KBM-7 (cell line): ENCODE data around the gene PRELP.
A peak's percentile ranks its signal among the peaks of the same experiment; 100 is the strongest.
"Not testable (repeated sequence)": the region's sequence is repeated elsewhere in the genome, so short reads cannot be mapped to it uniquely, and the experiment has no call there.

ENCODE experiments used
- DNase-seq: peaks from one replicate; pipeline ENCODE4 v3.0.0-alpha.2; 2015
- in situ Hi-C: fragments of 300-500 bp; cut with MboI; formaldehyde crosslinking; loops from 2 replicates; pipeline ENCODE4 v1.14.3; 2020; ENCODE audit warnings: low sequenced_read_pairs, low pct_unique_long_range_greater_than_20kb, mixed read lengths

Gene PRELP

DNA sequence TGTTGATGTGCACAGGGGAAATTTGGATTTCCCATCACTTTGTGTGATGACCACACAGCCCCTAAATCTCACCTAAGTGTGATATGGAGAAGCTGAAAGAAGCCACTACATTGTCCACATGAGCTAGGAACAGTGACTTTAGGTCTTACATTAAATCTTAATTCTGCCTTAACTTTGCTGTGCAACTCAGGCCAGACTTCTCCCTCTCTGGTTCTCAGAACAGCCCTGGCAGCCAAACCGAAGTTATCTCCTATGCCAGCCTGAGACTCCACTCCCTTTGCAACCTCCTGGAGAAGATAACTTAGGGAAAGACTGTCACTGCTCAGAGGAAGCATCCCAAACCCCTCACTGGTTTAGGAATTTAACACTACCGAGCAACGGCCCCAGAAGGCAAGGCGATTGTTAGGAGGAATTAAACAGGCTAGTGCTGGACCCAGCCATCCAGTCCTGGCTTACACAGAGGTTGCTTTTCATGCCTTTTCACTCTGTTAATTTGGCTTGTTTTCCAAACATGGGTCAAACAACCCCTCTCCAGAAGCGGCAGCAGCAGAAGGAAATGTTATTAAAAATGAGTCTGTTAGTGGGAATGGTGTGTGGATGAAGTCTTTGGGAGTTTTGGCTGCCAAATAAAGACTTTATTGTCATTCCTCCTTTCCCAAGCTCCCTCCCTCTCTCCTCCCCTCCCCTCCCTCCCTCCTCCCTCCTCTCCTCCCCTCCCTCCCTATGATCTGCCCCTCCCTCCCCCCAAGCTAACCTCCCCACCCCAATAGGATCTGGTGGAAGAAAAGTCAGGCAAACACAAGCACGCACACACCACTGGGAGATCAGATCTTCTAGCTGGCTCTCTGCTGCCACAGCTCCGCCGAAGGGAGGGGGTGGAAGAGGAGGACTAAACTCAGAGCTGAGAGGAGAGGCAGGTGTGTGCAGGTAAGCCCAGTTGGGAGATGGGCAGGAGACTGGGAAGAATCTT lies at the start of gene PRELP:
Gene PRELP (plus strand): TSS at position 795 of the 970 bp plus-strand sequence. CDS start 7,379 bp downstream, outside the sequence.
- in situ Hi-C loops: no loop called here
- DNase-seq: no peak

DNA sequence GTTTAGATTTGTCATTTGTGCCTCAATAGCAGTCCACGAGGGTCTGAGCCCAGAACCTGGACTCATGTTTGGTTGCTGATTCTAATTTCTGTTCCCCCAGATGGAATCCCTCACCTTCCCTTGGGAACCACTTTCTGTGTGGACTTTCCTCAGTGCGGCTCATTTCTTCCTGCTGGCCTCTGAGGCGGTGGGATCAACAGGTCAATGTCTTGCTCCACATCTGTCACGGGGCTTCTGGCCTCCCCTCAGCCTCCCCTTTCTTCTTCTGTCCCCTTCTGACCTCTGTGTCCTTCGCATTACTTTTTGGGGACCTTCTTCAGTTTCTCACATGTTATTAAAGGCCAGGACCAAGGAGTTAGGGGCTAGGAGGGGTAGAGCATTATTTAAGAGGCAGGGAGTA lies 49.2 kb upstream of the PRELP start:
- in situ Hi-C loops: no loop called here
- DNase-seq: no peak

DNA sequence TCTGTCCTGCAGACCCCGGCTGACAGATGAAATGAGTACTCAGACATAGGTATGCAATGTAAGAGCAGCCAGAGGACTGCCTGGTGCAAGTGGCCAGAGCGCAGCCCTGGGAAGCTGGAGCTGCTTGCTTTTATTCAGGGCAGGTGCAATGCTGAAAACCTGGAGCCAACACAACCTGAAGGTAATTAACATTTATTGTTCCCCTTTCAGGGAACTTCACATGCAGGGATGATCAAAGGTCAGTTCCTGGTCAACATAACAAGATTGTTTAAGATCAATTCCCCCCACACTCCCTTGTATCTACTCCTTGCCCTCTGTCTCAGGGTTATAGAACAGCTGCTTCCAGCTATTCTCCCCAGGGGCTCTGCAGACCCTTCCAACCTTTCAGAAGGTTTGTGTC lies 48.7 kb upstream of the PRELP start:
- DNase-seq: no peak
- in situ Hi-C loops: no loop called here

DNA sequence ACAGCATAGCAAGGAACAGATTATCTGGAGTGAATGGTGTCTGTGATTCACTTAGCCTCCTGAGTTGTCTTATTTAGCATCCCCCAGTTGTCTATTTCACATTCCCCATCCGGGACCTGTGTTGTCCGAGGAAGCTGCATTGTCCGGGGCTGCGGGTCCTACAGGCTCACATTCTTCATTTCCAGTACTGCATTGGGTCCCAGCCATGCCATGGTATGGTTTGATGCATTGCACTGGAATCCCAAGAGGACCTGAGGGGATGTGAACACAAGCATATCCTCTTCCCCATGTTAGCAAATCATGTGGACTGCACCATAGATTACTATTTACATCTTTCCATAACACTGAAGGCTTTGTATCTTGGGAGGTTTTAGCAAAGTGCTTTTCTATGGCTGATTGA lies 48.2 kb upstream of the PRELP start:
- no peak for DNase-seq
- in situ Hi-C loops: no loop called here

DNA sequence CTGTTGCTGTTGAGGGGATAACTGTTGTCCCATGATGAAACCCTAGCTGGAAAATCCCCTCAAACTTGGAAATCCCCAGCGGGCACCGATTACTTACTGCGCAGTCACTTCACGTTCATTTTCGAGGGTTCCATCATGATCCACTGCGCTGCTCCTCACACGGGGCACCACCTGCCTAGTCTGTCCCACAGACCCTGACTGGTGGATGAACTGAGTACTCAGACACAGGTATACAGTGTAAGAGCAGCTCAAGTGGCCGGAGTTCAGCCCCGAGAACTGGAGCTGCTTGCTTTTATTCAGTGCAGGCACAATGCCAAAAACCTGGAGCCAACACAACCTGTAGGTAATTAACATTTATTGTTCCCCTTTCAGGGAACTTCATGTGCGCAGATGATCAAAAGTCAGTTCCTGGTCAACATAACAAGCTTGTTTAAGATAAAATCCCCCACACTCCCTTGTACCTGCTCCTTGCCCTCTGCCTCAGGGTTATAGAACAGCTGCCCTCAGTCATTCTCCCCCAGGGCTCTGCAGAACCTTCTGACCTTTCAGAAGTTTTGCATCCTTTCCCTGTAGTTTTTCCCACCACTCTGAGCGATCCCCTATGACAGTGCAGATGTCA lies 46.5 kb upstream of the PRELP start:
- in situ Hi-C loops: no loop called here
- no peak for DNase-seq

DNA sequence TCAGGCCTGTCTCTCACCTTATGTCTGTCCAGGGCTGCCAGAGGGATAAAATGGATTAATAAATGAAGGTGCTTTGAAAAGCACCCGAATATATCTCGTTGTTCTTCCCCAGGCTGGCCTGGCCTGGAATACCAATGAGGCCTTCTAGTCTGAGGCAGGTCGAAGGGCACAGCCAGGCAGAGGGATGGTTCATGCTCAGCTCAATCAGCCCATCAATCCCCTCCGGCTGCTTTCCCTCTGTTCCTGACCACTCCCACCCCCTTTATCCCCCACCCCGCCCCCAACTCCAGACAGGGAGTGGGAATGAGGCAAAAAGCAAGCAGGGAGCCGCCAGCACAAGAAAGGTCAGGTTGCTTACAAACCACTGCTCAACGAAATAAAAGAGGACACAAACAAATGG lies 40.0 kb upstream of the PRELP start:
- in situ Hi-C loops: no loop called here
- no peak for DNase-seq

DNA sequence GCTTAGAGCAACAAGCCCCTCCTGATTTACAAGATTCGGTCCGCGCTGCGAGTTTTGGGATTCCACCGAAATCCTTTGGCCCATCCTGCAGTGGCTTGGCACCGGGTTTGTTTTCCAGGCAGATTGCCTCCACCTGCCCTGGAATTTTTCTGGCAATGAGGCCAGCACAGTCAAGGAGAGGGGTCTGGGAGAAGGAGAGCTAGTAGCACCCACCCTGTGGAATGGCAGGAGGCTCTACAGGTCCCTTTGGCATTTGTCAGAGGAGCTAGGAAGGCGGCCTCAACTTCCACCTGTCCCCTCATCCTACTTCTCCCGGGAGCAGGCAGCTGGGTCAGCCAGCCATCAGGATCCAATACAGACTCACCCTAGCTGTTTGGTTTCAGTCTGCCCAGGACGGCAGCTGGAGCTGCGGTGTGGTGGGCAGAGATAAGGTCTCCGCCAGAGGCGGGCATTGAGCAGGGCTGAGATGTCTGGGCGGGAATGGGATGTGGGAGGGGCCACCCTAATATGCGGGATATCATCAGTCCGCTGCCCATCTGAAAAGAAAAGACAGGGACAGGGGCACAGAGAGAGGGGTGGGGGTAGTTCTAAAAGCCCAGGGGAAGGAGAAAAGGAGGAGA lies 37.8 kb upstream of the PRELP start:
- in situ Hi-C loops: no loop called here
- no peak for DNase-seq

DNA sequence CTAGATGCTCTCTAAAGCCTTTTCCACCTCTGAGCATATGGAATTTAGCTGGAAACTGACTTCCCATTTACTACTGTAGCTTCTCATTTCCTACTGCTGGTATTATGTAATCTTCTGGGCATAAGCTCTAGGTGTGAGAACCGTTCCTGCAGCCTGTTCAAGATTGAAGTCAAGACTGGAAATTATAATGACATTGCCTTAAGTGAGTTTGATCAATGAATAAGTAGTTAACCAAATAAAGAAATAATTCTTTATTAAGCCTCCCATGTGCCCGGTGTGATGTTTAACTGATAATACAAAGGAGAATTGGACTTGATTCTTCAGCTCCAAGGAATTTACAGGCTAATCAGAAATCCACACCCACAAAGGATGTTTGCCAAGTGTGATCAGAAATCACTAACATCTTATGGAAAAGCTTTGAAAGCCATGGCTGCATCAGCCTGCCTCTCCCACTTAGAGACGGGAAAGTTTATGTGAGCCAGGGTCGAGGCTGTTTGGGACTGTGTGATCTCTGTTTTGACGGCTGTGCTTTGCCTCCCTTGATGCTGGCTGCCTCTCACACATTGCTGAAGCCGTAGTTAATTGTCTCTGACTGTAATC lies 36.4 kb upstream of the PRELP start:
- DNase-seq: no peak
- in situ Hi-C loops: no loop called here

DNA sequence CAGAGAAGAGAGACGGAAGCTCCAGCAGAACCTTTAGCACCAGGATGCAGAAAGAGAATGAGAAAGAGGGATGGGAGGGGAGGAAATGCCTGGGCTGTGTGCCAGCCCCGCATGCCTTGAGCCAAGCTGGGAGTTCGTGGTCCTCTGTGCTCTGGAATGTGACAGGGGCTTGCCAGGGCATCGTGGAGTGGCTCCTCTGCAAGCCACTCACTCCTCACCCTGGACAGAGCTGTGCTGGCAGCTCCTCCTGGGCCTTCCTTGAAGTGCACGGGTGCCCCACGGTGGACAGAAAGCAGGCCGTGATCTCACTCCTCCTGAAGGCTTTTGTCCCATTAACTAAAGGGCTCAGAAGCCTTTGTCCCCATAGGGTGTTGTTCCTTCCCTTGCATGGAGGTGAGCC lies 34.8 kb upstream of the PRELP start:
- DNase-seq: no peak
- in situ Hi-C loops: no loop called here

DNA sequence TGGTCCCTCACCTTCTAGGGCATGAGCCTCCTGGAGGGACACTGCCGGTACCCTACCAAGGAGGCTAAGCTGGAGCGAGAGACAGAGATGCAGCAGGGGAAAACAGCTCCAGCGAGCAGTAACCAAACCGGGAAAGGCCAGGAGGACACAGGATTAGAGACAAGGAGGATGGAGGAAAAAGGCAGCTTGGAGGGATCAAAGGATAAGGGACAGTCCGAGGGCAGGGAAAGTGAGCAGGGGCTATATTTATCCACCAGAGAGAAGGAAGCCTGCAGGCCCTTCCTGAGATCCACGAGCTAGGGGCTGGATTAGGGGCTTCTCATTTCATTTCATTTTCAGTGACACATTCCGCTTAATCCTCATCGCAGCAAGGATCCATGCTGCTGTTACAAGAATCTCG lies 33.8 kb upstream of the PRELP start:
- in situ Hi-C loops: no loop called here
- no peak for DNase-seq

DNA sequence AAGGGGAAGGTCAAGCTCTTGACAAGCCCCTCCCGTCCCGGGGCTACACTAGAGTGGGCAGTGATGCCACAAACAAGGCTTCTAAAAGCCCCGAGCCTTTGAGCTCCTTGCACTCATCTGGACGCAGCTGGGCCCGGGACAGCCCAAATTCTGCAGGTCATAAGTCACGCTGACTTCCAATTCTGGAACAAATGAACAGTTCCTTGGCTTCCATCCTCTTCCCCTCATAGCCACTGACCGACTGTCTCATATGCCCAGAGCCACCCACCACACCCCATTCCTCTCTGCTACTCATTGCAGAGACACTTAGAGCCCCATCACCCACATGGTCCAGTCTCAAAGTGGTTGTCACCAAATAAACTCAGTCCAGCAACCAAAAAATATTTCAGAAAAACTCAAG lies 32.8 kb upstream of the PRELP start:
- in situ Hi-C loops: no loop called here
- no peak for DNase-seq

DNA sequence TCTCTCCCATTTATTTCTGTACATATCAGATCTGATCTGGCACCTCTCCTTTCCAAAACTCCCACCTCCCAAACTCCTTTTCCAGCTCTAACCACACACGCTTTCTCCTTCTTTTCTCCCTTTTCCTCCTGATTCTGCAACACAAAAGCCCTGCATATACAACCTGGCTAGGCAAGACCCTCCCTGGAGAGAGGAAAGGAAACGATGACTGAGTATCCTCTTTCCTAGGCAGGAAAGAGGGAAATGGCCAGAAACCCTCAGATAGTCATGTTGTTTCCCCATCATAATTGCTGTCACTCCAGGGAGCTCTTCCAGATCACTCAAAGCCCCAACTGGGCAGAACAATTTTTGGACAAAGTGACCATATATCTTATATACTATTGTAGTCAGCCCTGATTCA lies 32.3 kb upstream of the PRELP start:
- in situ Hi-C loops: no loop called here

DNA sequence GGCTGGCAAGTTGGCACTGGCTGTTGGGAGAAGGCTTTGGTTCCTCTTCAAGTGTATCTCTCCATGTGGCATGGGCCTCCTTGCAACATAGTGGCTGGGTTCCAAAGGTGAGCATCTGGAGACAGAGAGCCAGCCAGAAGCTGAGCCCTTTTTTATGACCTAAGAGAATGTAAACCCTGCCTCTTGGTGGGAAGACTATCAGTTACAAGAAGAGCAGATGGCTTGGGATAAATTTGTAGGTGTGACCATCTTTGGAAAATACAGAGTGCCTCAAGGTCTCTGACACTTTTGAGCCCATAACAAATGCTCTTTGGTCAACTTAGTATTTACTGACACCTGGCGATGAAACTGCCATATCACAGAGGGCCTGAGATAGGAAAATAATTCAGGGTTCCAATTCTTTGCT lies 31.4 kb upstream of the PRELP start:
- no peak for DNase-seq
- in situ Hi-C loops: no loop called here

More for the DNA sequence above, 32.3 kb upstream of the PRELP start:
- no peak for DNase-seq

DNA sequence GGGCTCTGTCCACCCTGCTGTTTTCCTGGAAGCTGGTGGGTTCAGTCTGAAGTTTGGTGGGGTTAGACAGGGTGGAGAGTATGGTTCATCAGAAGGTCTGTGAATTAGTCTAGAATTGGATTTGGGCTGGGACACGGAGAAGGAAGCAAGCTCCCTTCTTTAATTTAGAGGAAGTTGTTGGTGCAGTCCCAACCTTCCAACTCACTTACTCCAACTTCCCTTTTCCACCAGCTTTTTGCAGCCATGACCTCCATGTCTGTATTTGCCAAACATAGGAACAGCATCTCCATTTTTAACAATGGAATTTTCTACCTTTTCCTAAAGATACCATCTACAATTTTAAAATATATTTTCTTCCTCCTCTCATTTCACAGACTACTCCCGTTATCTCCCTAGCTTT lies 28.5 kb upstream of the PRELP start:
- in situ Hi-C loops: no loop called here
- DNase-seq: peak; percentile 55

DNA sequence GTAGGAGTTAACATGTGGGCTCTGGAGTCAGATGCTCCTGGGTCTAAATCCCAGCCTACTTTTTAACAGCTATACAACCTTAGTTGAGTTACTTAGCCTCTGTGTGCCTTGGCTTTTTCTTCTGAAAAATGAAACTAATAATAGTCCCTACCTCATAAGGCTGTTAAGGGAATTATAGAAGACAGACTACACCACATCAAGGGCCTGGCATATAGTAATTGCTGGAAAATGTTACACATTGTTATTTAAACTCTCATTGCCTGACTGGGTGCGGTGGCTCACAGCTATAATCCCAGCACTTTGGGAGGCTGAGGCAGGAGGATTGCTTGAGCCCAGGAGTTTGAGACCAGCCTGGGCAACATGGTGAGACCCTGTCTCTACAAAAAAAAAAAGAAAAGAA lies 28.0 kb upstream of the PRELP start:
- in situ Hi-C loops, DNase-seq: not testable (repeated sequence)

DNA sequence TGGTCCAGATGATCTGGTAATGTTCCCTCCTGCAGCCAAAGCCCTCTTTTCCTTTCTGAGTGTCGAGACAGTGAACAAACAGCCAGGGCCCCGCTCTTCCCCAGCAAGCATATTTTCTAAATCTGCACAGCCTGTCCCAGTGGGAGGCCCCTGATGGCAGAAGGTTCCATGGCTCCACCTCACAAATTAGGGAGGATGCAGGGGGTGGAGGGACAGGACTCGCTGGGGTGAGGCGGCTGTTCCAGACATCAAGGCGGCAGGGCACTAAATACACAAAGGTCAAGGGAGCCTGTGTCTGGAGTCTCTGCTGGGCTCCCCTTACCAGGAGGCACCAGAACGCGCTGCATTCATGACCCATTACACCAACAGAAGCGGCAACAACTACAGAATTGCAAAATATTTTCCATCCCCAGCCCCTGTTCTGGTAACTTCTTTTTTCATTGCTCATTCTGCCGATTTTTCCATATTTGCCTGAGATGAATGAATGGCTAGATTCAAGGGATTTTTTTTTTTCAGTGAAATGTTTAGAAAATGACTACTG lies 27.0 kb upstream of the PRELP start:
- in situ Hi-C loops: no loop called here
- no peak for DNase-seq

DNA sequence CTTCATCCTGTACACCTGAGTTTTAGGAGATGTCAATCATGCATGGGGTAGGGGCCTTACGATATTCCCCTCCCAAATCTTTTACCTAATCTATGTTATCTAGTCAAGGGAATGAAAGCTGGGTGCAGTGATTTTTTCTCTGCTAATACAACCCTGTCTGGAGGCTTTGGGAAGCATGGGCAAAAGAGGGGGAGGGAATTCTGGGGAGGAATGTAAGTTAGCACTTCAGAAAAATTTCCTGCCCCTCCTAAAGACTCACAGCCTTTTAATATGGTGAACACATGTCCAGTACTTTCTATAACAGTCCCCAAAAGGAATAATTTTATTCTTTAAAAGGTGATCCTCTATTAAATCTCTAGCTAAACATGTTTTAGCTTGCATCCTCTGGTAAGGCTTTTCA lies 25.6 kb upstream of the PRELP start:
- no peak for DNase-seq
- in situ Hi-C loops: no loop called here

DNA sequence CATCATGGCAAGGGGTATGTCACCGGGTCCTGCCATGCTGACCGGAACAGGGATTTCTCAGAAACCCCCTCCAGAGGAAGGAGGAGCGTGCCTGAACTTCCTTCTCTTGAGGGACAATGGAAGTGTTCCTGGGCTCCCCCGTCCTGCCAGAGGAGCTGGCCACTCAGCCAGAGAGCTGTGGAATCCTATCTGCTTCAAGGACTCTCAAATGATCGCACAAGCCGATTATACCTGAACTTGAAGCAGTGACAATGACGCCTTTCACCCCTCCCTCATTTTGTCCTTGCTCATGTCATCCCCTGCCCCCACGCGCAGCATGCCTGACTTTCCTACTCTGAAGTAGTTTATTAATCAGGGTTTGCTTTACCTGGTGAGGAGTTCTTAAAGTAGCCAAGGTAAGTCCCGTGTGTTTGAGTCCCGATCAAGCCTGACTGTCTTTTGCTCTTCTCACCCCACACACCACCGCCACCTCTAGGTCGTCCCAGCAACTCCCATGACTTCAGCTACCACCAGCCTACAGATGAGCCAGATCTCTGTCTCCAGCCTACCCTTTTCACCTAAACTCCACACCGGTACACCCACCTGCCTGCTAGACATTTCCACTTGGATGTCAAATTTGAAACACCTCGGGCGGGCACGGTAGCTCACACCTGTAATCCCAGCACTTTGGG lies 25.0 kb upstream of the PRELP start:
- DNase-seq: no peak
- in situ Hi-C loops: no loop called here
